Measurements from ENCODE around the gene CR1. TPM values are rescaled to one million over a fixed set of nuclear protein-coding genes. Genes with fewer than 3 reads are reported as not detected.

The CR1 gene
- total and polyA plus RNA-seq, 9 of the 15 experiments (the other 6 are each of a cell fraction or from before 2014, with no cell fraction given): 0.07 to 0.47 (median 0.18) TPM

DNA sequence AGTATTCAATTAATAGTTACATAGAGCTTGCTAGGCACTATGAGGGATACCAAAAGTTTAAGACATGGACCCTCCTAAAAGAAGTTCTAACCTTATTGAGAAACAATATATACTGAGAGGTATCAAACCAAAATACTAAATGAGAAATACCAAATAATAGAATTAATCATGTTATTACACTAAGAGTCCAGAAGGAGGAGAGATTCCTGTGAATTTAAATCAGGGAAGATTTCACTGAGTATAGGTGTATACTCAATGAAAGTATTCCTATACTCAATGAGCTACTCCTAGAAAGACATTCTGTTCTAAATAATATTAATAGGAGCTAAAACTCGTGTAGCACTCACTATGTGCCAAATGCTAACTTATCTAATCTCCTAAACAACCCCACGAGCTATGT lies 158.4 kb downstream of the CR1 start:
- CTCF ChIA-PET (ENCODE audit: low intra/inter-chr PET ratio): interaction anchor here (0.6 kb wide), 1 partner anchor 75 kb away, joined by 3 read pairs; no protein-coding TSS in a partner anchor

DNA sequence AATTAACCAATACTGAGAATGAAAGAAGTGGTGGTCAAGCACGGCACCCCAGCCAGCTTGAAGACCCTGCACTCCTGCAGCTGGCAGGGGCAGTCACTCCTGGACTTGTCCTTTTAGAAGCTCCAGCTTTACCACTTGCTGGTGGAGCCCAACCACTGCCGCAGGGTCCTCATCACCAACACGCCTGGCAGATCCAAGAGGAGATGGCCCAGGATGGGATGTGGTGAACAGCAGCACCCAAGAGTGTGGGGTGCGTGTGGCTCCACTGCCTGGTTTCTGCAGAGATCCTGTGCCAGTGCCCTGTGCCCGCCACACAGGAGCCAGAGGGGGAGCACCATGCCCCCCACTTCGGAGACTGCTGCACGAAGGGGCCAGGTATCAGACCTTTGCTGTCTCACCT lies 162.5 kb downstream of the CR1 start:
- H2AFZ ChIP-seq (ENCODE audit: low read depth, low read length): no peak overlapping the region
- H3K79me2 ChIP-seq (ENCODE audit: control insufficient read depth, insufficient read depth, low read length): peaks cover 68% of the 10 kb centered on the region
- intact Hi-C loops (cut with micrococcal nuclease): no loop called here
- H3K27ac ChIP-seq (ENCODE audit: extremely low read depth, low read depth, low read length): no peak overlapping the region
- H3K4me2 ChIP-seq (ENCODE audit: insufficient read depth, low read length): no peak overlapping the region
- POLR2A ChIA-PET: interaction anchor here (0.6 to 2.1 kb wide), 5 partner anchors 9 to 266 kb away, joined by 3 to 21 read pairs (median 3); no protein-coding TSS in a partner anchor
- BruUV-seq (replicated peaks): no TSS peak
- WGBS (ENCODE audit: insufficient coverage, low coverage, missing lambda C conversion rate): 81% methylated on average over 7 of the region's 7 CpGs
- no peaks in the 10 kb centered on the region for H3K27me3 ChIP-seq (ENCODE audit: control insufficient read depth in 2 of 2, insufficient read depth in 2 of 2, low read length in 2 of 2)
- ATAC-seq: peak; percentile 52
- in situ Hi-C loops (cut with MboI): no loop called here
- CTCF ChIA-PET (ENCODE audit: low intra/inter-chr PET ratio): no interaction called here
- peaks cover 0 to 11% of the 10 kb centered on the region in 2 experiments; a peak in 2 of 5 replicates for H3K4me1 ChIP-seq (replicated peaks in 1 of 2; ENCODE audit: control insufficient read depth in 2 of 2, insufficient read depth in 2 of 2, low read length in 2 of 2)
- H3K9me1 ChIP-seq (ENCODE audit: control insufficient read depth, insufficient read depth, low read length): no peaks in the 10 kb centered on the region
- H4K20me1 ChIP-seq (replicated peaks; ENCODE audit: control insufficient read depth, insufficient read depth, low read length): no peaks in the 10 kb centered on the region
- H3K36me3 ChIP-seq (ENCODE audit: control insufficient read depth, insufficient read depth, low read length): peaks cover 14% of the 10 kb centered on the region; the same call in 2 of the 3 replicates
- no peak for DNase-seq (ENCODE audit: extremely low read depth in 1 of 4, low spot score in 3 of 4)
- no peak for FAIRE-seq
- H3K4me3 ChIP-seq: no peak overlapping the region
- no peaks in the 10 kb centered on the region; the same call in 1 of the 2 replicates for H3K9me3 ChIP-seq (replicated peaks; ENCODE audit: control insufficient read depth, insufficient read depth, low read depth, low read length)
- TF ChIP-seq ZC3H4 (CRISPR knock-in tag; IDR thresholded peaks at IDR 0.05; ENCODE audit: borderline replicate concordance): 0 out of 2 replicates have a peak, but pooled peaks have one; percentile 56
- TF ChIP-seq KLF1 (tag; IDR thresholded peaks at IDR 0.05): no peak
- 0 out of 2 replicates have a peak, but pooled peaks have one; percentile 24 for TF ChIP-seq POLR2G (IDR thresholded peaks at IDR 0.05; ENCODE audit: low read depth, low read length)
- H3K9ac ChIP-seq (ENCODE audit: insufficient read depth in 1 of 2, low read depth in 2 of 2, low read length in 2 of 2): 0 out of 4 replicates have a peak overlapping the region, but pooled peaks of 1 of the 2 experiments have one; percentile 10

More for the DNA sequence above, 158.4 kb downstream of the CR1 start:
- Histone ChIP-seq H3K9me3 (replicated peaks; ENCODE audit: control insufficient read depth, insufficient read depth, low read depth, low read length) (no peaks in the 10 kb centered on the region; the same call in 1 of the 2 replicates), H3K79me2 (ENCODE audit: control insufficient read depth, insufficient read depth, low read length) (peaks cover 97% of the 10 kb centered on the region), H3K27ac (ENCODE audit: extremely low read depth, low read depth, low read length) (no peak overlapping the region), H3K9ac (ENCODE audit: insufficient read depth in 1 of 2, low read depth in 2 of 2, low read length in 2 of 2) (no peak overlapping the region), H3K27me3 (ENCODE audit: control insufficient read depth in 2 of 2, insufficient read depth in 2 of 2, low read length in 2 of 2) (no peaks in the 10 kb centered on the region), H4K20me1 (replicated peaks; ENCODE audit: control insufficient read depth, insufficient read depth, low read length) (no peaks in the 10 kb centered on the region), H3K4me3 (no peak overlapping the region), H3K36me3 (ENCODE audit: control insufficient read depth, insufficient read depth, low read length) (peaks cover 21% of the 10 kb centered on the region; the same call in 2 of the 3 replicates), H3K4me1 (replicated peaks in 1 of 2; ENCODE audit: control insufficient read depth in 2 of 2, insufficient read depth in 2 of 2, low read length in 2 of 2) (peaks cover 21 to 26% of the 10 kb centered on the region in 2 experiments), H2AFZ (ENCODE audit: low read depth, low read length) (no peak overlapping the region), H3K9me1 (ENCODE audit: control insufficient read depth, insufficient read depth, low read length) (no peaks in the 10 kb centered on the region), H3K4me2 (ENCODE audit: insufficient read depth, low read length) (no peak overlapping the region)
- 42% methylated on average over 2 of the region's 2 CpGs for WGBS (ENCODE audit: insufficient coverage, low coverage, missing lambda C conversion rate)
- ATAC-seq (no peak), DNase-seq (ENCODE audit: extremely low read depth in 1 of 4, low spot score in 3 of 4) (no peak), FAIRE-seq (no peak)
- intact Hi-C loops (cut with micrococcal nuclease): no loop called here
- POLR2A ChIA-PET: interaction anchor here (0.7 kb wide), 1 partner anchor 22 kb away, joined by 3 read pairs; no protein-coding TSS in a partner anchor
- in situ Hi-C loops (cut with MboI): no loop called here
- no TSS peak for BruUV-seq (replicated peaks)
- TF ChIP-seq POLR2A (conservative IDR thresholded peaks at IDR 0.05) (no peak), GATAD2B (IDR thresholded peaks at IDR 0.05; ENCODE audit: borderline replicate concordance) (0 out of 2 replicates have a peak, but pooled peaks have one; percentile 6)
